Brain microvascular endothelial cell (primary cell): ENCODE measurements around the gene TMEM116.
"Not testable (repeated sequence)": the region's sequence is repeated elsewhere in the genome, so short reads cannot be mapped to it uniquely, and the experiment has no call there.

Source experiments
- DNase-seq: peaks from one replicate; pipeline ENCODE4 v3.0.0-alpha.2; 2020
- H3K27ac ChIP-seq: fragments of 250-450 bp; sonication (Bioruptor Pico); 2 replicates; pipeline ENCODE4 v1.5.1; 2020; ENCODE audit warnings: mild to moderate bottlenecking, moderate library complexity
- H3K27me3 ChIP-seq: fragments of 250-450 bp; sonication (Bioruptor Pico); replicated peaks from 2 replicates; pipeline ENCODE4 v1.5.1; 2020; ENCODE audit warnings: mild to moderate bottlenecking
- H3K36me3 ChIP-seq: fragments of 250-450 bp; sonication (Bioruptor Pico); replicated peaks from 2 replicates; pipeline ENCODE4 v1.5.1; 2020; ENCODE audit warnings: mild to moderate bottlenecking
- H3K4me3 ChIP-seq: 2 replicates; pipeline ENCODE4 v1.5.1; 2011; ENCODE audit warnings: low read depth, mild to moderate bottlenecking, control low read depth, low read length, moderate library complexity
- in situ Hi-C: cut with HindIII; loops from 2 replicates; pipeline ENCODE4 v1.10.0; 2017; ENCODE audit warnings: low sequenced_read_pairs, low pct_ligation_motif_present
- TF ChIP-seq, protein P1 (sequence below): IDR thresholded peaks from 2 replicates; pipeline ENCODE4 v1.5.1; 2011; ENCODE audit warnings: low read depth, mild to moderate bottlenecking, moderate library complexity, low read length, control low read depth, inconsistent platforms; ENCODE audit errors: missing control alignments

TMEM116 gene

DNA sequence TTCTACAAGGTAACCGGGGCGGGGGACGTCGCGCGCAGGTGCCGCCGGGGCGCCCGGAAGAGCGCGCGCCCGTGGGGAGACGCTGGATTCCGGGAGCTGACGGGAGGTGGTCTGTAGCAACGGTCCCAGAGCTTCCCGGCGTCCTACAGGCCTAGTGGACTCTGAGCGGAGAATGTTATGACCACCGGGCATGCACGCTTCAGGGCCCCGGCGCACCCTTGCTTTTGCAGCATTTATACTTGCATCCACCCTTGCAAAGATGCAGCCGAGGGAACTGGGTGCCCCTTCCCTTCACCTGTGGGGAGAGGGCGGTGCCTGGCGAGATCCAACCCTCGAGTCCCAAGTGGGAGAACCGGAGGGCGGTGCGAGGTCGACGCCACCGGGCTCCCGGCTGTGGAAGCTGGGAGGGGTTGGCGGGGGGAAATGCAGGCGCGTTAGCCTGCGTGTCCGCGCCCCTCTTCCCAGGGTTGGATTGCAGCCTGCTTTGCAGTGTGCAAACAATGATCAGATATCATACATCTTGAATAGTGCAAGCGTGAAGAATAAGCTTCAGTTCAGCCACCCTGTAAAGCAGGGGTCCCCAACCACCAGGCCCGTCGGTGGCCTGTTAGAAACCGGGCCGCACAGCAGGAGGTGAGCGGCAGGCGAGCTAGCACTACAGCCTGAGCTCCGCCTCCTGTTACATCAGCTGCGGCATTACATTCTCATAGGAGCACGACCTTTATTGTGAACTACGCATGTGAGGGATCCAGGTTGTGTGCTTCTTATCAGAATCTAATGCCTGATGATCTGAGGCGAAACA is 837 bp upstream of the TMEM116 start:
- in situ Hi-C loops, result no loop called here
- DNase-seq, result peak; percentile 82
- H3K27me3 ChIP-seq, result no peaks in the 10 kb centered on the region
- H3K36me3 ChIP-seq, result peaks cover 2% of the 10 kb centered on the region
- TF ChIP-seq, protein P1, sequence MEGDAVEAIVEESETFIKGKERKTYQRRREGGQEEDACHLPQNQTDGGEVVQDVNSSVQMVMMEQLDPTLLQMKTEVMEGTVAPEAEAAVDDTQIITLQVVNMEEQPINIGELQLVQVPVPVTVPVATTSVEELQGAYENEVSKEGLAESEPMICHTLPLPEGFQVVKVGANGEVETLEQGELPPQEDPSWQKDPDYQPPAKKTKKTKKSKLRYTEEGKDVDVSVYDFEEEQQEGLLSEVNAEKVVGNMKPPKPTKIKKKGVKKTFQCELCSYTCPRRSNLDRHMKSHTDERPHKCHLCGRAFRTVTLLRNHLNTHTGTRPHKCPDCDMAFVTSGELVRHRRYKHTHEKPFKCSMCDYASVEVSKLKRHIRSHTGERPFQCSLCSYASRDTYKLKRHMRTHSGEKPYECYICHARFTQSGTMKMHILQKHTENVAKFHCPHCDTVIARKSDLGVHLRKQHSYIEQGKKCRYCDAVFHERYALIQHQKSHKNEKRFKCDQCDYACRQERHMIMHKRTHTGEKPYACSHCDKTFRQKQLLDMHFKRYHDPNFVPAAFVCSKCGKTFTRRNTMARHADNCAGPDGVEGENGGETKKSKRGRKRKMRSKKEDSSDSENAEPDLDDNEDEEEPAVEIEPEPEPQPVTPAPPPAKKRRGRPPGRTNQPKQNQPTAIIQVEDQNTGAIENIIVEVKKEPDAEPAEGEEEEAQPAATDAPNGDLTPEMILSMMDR, result no peak
- peak overlapping the region; percentile 91 for H3K4me3 ChIP-seq
- H3K27ac ChIP-seq, result peak overlapping the region; percentile 79

- Histone ChIP-seq H3K36me3 (peaks cover 2% of the 10 kb centered on the region), H3K4me3 (peak overlapping the region; percentile 79), H3K27ac (no peak overlapping the region), H3K27me3 (no peaks in the 10 kb centered on the region)
- no peak for DNase-seq
- TF ChIP-seq, protein P1, result no peak
- in situ Hi-C loops, result no loop called here
These were observed 1.3 kb downstream of the TMEM116 start for GRCh38 chr12:112011685-112012084.

- Histone ChIP-seq H3K27me3 (no peaks in the 10 kb centered on the region), H3K27ac (no peak overlapping the region)
- in situ Hi-C loops, result no loop called here
These were observed 2.3 kb downstream of the TMEM116 start for GRCh38 chr12:112010415-112011344.

DNA sequence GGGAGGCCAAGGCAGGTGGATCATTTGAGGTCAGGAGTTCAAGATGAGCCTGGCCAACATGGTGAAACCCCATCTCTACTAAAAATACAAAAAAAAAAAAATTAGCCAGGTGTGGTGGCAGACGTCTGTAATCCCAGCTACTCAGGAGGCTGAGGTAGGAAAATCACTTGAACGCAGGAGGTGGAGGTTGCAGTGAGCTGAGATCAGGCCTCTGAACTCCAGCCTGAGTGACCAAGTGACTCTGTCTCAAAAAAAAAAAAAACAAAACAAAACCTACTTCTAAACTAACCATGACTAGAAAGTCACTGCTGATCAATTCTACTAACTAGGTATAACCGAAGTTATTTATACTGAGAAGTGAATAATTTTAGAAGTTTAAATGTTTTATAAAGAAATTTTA is 3.4 kb downstream of the TMEM116 start:
- H3K4me3 ChIP-seq, in situ Hi-C loops, H3K27ac ChIP-seq, H3K36me3 ChIP-seq, H3K27me3 ChIP-seq, DNase-seq: not testable (repeated sequence)

More at GRCh38 chr12:112010415-112011344, 2.3 kb downstream of the TMEM116 start:
- DNase-seq, result no peak
- Histone ChIP-seq H3K4me3 (no peak overlapping the region), H3K36me3 (no peaks in the 10 kb centered on the region)
- TF ChIP-seq, protein P1, result no peak

DNA sequence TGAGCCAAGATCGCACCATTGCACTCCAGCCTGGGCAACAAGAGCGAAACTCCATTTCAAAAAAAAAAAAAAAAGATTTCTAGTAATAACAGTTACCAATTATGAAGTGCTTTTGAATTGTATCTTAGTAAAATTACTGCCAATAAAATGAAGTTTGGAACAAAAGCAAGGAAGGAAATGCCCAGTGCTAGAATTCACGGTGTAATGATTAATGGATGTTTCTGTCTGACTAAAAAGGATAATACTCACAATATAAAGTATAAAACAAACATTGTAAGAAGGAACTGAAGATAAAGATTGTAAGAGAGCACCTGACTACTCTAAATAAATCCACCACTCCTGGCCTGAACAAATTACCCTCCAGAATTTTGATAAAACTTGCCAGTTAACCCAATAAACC is 4.0 kb downstream of the TMEM116 start:
- in situ Hi-C loops, result no loop called here
- no peaks in the 10 kb centered on the region for H3K36me3 ChIP-seq
- no peak for DNase-seq
- no peaks in the 10 kb centered on the region for H3K27me3 ChIP-seq
- no peak overlapping the region for H3K4me3 ChIP-seq
- no peak overlapping the region for H3K27ac ChIP-seq
- TF ChIP-seq, protein P1, result no peak

GRCh38 chr12:112007945-112008344 is 5.0 kb downstream of the TMEM116 start:
- H3K27ac ChIP-seq, result no peak overlapping the region
- no peaks in the 10 kb centered on the region for H3K36me3 ChIP-seq
- H3K27me3 ChIP-seq, result no peaks in the 10 kb centered on the region
- H3K4me3 ChIP-seq, result no peak overlapping the region
- no peak for DNase-seq
- TF ChIP-seq, protein P1, result no peak
- in situ Hi-C loops, result no loop called here
